Astrocyte (in vitro differentiated cells and primary cell): ENCODE data around the gene PDXK.

Experiments used
- EZH2 ChIP-seq: IDR thresholded peaks from 2 replicates; pipeline ENCODE4 v1.6.1; 2012; ENCODE audit warnings: mild to moderate bottlenecking, low read length, inconsistent platforms; ENCODE audit not compliant: insufficient read depth
- TF ChIP-seq, protein P1 (sequence below): IDR thresholded peaks from 2 replicates; pipeline ENCODE4 v1.5.1; 2011; ENCODE audit warnings: low read depth, mild to moderate bottlenecking, inconsistent platforms, low read length, moderate library complexity; ENCODE audit not compliant: insufficient read depth

GRCh38 chr21:43719748-43720538 lies 1.0 kb downstream of the PDXK start:
- TF ChIP-seq, protein P1, sequence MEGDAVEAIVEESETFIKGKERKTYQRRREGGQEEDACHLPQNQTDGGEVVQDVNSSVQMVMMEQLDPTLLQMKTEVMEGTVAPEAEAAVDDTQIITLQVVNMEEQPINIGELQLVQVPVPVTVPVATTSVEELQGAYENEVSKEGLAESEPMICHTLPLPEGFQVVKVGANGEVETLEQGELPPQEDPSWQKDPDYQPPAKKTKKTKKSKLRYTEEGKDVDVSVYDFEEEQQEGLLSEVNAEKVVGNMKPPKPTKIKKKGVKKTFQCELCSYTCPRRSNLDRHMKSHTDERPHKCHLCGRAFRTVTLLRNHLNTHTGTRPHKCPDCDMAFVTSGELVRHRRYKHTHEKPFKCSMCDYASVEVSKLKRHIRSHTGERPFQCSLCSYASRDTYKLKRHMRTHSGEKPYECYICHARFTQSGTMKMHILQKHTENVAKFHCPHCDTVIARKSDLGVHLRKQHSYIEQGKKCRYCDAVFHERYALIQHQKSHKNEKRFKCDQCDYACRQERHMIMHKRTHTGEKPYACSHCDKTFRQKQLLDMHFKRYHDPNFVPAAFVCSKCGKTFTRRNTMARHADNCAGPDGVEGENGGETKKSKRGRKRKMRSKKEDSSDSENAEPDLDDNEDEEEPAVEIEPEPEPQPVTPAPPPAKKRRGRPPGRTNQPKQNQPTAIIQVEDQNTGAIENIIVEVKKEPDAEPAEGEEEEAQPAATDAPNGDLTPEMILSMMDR, result no peak
- no peak for TF ChIP-seq EZH2
